ENCODE data around the gene SH3RF3.
"Not testable (repeated sequence)": the region's sequence is repeated elsewhere in the genome, so short reads cannot be mapped to it uniquely, and the experiment has no call there.

The SH3RF3 gene

DNA sequence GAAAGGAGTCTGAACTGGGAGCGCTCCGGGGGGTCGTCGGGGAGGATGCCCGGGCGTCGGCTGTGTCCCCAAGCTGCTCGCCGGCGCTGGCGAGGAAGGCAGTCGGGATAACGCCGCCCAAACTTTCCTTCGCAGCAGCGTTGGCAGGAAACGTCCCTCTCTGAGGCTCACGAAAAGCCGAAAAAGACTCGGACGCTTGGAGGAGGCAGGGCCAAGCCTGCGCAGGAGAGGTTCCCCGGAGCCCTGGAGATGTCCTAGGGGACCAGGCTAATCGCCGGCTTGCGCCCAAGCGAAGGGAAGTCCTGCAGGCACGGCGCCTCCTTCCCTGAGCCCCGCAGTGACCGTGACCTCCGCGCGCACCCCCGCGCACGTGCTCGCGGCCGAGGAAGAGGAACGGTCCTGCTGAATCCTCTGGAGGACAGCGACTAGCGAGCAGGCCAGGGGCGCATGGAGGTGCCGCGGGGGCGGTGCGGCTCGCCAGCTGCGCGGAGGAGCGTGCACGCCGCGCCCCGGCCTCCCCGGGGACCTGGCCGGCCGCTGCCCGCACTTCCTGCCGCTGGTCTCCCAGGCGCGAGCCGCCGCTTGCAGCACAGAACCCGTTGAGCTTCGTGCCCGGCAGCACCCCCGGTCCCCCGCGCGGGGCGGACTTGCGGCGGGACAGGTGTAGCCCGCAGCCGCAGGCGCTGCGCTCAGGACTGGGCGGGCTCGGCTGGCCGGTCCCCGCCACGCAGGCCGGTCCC, at the start of gene SH3RF3:
SH3RF3 (plus strand) TSS at position 590 of the 740 bp plus-strand sequence.
- no peak for DNase-seq (ENCODE audit: low read depth in 2 of 3, low spot score in 1 of 3)

DNA sequence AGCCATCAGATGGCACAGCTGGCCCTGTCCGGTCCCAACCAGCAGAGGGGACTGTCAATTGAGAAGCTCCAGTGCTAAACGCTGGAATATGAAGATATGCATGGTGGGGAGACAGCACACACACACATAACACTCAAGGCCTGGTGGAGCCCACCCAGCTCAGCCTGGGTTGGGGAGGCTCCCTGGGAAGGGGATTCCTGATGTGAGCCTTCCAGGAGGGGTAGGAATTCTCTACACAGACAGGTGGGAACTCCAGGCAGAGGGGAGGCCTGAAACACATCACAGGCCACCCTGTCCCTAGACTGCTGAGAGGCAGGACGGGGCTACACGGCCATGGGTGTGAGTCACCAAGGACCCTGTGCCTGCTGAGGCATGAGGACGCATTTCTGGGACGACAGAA, 49.4 kb upstream of the SH3RF3 start:
- DNase-seq (ENCODE audit: low read depth in 2 of 3, low spot score in 1 of 3), result no peak

DNA sequence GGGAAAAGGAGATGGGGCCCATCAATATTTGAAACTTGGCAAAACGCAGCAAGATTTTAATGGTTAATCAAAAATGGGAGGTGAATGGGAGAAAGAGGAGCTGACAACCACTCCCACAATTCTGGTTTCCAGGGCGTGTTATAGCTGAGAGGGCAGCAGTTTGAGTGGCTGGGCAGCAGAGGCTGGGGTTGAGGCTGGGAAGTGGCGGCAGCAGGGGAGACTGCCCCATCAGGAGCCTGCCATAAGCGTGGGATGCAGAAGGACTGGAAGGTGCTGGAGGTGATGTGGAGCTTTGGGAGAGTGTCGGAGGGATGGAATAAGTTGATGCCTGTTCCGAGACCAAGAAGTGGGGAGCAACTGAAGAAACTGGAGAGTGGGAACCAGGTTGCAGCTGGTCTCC, 48.9 kb upstream of the SH3RF3 start:
- no peak for DNase-seq (ENCODE audit: low read depth in 2 of 3, low spot score in 1 of 3)

DNA sequence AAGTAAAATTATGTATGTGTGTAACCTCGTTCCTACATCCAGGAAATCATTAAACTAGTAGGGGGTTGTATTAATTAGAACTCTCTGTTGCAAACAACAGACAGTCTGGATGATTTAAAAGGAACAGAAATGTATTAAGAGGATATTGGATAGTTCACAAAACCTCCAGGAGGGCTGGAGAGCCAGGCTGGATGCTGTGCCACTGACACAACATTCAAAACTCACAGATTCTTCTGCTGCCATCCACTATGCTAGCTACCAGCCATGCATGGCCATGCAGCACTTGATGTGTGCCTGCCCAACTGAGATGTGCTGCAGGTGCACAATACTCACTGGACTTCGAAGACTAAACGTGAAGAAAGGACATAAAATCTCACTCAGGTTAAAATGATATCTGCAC, 48.2 kb upstream of the SH3RF3 start:
- DNase-seq (ENCODE audit: low read depth in 2 of 3, low spot score in 1 of 3), result no peak

DNA sequence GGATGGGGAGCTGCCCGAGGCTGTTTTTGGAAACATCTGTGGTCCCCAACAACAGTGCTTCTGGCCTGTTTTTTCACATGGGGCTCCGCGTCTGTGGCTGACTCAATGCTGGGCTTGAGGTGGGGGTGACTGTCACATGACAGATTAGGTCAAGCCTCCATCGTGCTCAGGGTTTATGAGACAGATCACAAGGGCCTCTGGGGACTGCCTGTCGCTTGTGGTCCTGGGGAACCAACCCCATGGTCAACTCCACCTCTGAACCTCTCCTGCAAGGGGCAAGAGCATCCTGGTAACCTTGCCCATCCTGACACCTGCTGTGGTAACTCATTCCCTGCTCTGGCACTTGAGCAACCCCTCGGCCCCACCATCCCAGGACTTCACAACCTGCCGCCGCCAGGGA, 47.6 kb upstream of the SH3RF3 start:
- no peak for DNase-seq (ENCODE audit: low read depth in 2 of 3, low spot score in 1 of 3)

DNA sequence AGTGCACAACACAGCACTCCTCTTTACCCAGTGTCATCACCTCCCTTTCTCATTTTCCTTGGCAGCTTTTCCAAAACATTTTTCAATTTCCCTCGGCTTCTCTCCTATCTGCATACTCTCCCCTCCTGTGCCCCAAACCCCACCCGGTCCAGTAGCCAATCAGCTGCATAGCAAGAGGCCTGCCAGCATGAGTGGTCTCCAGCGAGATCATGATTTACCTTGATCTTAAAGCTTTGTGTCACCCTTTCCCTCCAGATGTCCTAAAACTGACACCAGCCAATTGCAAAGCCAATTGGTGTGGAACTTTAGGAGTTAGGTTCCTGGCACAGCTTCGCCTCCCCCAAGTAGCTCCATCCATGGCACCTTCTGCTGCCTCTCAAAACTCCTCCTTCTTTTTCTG, 45.2 kb upstream of the SH3RF3 start:
- DNase-seq (ENCODE audit: low read depth in 2 of 3, low spot score in 1 of 3), result no peak

DNA sequence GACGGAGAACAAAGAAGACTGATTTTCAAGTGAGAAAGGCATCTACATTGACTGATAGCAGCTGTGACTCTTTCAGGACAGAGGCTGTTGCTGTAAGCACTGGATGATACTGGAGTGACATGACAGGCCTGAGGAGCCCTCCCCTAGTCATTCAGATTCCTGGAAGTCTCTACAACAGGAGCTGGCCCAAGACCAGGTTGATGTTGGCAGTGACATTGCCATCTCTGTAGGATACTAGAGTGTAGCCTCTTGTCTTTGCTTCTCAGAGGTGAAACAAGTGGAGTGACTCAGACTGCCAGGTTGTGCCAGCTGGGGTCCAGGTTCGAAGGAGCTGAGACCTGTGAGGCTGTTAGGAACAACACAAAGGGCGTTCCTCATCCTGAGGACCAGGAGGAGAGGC, 44.7 kb upstream of the SH3RF3 start:
- no peak for DNase-seq (ENCODE audit: low read depth in 2 of 3, low spot score in 1 of 3)

DNA sequence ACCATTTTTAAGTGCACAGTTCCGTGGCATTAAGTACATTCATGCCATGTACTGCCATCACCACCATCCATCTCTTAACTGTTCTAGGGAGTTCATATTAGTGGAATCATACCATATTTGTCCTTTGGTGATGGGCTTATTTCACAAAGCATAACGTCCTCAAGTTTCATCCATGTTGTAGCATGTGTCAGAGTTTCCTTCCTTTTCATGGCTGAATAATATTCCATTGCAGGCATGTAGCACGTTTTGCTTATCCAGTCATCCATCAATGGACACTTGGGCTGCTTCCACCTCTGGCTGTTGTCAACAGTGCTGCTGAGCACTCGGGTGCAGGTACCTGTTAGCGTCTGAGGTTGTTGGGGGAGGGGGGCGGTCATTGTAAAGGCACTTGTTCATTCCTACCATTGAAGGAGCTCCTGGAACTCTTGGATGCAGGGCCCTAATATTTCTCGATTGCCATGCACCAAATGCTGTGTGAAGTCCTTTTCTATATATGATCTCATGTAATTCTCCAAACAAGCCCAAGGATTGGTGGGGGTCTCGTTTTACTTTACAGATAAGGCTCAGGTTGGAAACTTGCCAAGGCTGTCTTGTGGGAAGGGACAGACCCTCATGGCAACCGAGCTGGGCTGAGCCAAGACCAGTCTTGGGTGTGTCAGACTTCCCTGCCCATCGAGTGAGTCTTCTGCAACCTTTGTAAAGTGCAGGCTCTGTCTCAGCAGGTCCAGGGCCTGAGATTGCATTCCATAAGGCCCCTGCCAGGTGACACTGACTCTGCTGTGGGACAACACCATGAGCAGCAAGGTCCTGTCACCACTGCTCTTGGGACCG, 42.9 kb upstream of the SH3RF3 start:
- DNase-seq (ENCODE audit: low read depth in 2 of 3, low spot score in 1 of 3), result no peak

DNA sequence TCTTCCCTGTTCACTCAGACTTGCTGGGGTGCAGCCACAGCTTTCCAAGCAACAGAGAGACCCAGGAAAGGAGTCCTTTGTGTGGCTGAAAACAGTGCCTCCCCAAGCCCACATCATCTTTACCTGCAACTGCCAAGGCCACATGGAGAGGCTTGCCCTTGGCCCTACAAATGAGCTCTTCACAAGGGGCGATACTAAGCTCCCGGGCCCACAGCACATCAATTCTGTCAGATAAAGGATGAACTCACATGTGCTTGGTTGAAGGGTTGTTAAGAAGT, 42.3 kb upstream of the SH3RF3 start:
- no peak for DNase-seq (ENCODE audit: low read depth in 2 of 3, low spot score in 1 of 3)

DNA sequence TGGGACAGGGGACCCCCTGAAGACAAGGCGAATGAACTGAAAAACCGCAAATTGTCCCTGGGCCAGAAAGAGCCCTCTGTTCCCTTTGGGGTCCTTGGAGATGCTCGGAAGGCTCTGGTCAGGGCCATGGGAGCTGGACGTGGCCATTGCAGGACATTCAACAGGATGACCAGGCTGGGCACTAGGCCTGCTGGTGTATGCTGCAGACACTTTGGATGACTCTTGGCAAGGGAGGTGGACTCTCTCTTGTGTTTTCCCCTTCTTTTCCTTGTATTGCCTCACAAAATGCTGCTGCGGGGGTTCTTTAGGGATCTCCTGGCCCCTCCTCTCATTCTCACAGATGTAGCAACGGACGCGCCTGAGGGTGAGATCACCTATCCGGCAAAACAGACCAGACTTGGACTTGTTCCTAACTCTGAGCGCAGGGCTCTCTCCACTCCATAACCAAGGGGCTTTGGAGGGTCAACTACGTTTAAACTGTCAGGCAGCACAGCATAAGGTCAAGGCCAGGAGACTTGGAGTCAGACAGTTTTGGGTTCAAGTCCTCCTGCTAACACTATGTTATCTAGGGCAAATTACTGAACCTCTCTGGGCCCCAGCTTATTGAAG, 41.8 kb upstream of the SH3RF3 start:
- DNase-seq (ENCODE audit: low read depth in 2 of 3, low spot score in 1 of 3), result no peak

DNA sequence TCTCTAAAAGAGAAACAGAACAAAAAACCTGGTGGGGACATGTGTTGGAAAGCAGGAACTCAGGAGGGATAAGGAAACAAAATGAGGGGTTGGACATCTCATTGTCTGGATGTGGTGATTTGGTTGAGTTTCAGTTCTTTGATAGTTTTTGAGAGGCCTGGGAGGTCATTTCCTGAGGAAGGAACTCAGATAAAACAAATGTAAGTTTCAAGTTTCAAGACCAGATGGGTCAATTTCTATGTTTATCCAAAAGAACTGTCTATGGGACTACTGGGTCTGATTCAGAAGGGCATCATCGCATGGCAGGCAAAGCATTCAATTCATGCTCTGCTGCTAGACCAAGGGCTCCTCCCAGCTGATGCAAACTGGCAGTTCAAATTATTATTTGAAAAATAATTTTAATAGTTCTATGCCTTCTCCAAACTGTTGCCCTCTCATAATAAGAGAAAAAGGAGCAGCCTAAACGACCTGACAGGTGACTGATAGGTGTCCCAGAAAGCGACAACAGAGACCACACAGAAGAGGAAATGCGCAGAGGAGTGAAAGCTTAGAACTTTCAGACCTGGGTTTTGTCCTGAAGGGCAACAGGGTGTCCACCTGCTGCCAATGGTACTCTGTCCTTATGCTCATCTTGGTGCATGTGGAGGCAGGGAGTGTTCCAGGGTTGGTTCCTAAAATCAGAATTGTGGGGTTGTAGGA, 39.3 kb upstream of the SH3RF3 start:
- DNase-seq (ENCODE audit: low read depth in 2 of 3, low spot score in 1 of 3), result no peak

DNA sequence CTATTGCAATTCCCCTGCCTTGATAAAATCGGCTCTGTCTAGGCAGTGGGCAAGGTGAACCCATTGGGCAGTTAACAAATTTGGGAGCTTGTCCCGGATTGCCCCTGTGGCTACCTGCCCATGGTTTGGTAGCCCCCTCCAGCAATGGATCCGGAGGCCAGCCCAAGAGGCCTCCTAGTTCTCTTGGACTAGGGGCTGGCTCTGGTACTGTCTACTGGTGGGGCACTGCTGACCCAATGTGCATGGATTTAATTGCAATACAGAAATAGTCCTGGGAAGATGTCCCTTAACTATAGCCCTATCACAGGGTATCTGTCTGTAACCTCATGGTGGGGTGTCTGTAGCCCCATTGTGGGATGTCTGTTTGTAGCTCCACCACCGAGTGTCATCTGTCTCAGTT, 37.5 kb upstream of the SH3RF3 start:
- no peak for DNase-seq (ENCODE audit: low read depth in 2 of 3, low spot score in 1 of 3)

DNA sequence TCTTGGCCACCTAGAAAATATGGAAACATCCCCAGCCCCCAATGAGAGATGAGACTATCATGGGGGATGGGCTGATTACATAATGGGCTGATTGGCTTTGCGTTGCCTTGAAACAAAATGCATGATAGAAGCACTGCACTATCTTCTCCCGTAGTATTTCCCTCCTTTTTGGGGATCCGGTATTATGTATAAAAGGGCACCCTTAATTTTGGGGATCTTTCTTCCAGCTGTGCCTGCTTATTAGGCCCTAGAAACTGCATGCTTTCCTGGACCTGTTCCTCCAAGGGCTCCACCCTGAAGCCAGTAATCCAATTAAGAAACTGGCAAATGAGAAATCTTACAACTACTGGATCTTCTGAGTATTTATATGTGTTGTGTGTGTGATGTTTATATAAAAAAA, 34.9 kb upstream of the SH3RF3 start:
- no peak for DNase-seq (ENCODE audit: low read depth in 2 of 3, low spot score in 1 of 3)

DNA sequence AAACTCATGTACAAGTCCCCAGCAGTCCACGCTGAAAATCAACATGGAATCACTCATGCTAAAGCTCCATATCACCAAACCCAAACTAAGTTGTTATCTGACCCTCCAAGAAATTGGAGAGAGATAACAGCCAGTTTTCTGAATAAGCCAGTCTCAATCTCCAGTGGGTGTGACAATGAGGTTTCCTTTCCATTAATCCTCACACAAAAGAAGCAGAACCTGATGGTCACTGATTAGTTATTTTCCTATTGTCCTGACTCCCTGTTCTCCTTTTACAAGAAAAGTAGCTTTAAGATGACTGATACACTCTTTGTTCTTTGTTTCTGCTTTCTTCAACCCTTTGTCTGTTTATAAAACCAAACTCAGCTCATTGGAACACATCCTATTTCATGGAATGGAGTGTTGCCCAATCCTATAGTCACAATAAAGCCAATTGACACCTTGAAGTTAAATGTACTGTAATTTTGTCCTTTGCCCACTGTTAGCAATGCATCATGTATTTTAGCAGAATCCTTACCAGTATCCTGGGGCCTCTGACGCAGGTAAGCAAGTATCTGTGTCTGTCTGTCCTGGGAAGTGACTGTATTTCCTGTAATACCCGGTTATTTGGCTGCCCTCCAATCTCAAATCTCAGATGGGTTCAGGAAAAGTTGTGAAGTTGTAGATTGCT, 30.6 kb upstream of the SH3RF3 start:
- DNase-seq (ENCODE audit: low read depth in 2 of 3, low spot score in 1 of 3), result no peak

DNA sequence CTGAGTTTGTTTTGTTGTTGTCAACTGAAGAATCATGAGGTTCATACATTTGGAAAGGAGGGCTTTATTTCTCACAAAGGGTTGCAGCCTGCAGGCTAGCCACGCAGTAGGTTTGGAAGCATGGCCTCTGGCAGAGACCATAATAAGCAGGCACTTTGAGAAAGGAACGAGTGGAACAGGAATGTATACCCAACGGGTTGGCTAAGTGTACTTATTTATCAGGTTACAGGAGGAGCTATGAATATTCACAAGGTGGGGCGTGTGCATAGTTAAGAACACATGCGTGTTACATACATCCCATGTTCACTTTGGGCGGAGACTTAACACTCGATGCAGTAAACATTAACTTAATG, 30.1 kb upstream of the SH3RF3 start:
- DNase-seq (ENCODE audit: low read depth in 2 of 3, low spot score in 1 of 3), result no peak

DNA sequence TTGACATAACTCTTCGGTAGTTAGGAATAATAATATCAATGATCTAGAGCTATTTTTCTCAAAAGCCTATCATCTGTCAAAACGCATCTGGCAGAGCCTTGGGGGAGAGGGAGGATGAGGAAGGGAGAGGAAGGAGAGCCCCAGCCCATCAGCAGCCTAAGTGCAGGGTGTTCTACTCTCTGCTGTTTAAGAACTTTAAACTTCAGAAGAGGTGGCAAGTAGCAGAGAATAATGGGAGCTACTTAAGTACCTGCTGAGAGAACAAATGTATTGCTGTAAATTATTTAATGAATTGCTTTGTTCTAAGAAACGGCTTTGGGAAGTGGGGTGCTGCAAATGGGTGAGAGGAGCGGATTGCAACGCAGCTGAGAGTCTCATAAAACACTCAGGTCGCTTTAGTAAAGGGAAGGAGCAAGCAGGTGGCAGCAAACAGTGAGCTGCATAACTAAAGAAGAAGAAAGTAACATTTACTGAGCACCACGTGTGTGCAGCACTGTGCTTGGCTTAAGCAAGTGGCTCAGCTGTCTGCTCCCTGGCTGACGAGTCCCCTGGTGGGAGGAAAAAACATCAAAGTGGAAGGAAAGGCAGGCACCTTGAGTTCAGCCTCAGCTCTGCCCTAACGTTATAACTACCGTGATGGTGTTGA, 26.3 kb upstream of the SH3RF3 start:
- no peak for DNase-seq (ENCODE audit: low read depth in 2 of 3, low spot score in 1 of 3)

DNA sequence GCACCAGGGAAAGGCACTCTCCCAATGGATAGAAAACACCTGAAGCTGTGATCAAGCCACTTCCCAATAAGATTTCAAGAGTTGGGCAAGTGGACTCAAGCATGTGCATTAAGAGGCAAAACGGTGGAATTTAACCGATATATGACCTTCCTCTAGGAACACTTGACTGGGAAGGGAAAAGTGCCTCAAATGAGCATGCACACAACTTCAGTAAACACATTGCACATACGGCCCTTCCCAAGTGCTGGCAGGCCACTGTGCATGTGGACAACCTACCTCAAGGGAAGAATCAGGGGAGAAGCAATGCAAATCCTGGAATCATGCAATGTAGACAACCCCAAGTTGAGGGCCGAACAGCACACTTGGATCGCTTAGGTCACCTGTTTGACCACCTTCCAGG, 23.9 kb upstream of the SH3RF3 start:
- DNase-seq (ENCODE audit: low read depth in 2 of 3, low spot score in 1 of 3), result no peak

DNA sequence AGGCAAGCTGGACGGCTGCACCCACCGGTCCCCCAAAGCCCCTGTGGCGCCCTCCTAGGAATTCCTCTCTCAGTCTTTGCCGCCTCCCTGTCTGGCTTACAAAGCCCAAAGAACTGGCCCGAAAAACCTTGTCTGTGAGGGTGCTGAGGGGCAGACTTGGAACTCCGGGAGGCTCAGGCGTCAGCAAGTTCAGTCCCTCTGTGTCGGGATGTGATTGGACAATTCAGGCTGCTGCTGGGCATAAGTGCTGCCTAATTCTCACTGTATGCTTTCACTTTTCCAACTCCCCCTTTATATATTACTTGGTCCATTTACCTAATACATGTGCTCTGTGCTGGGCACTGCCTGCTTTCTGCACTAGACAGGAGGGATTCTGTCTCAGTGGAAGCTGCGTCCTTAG, 20.3 kb upstream of the SH3RF3 start:
- no peak for DNase-seq (ENCODE audit: low read depth in 2 of 3, low spot score in 1 of 3)

DNA sequence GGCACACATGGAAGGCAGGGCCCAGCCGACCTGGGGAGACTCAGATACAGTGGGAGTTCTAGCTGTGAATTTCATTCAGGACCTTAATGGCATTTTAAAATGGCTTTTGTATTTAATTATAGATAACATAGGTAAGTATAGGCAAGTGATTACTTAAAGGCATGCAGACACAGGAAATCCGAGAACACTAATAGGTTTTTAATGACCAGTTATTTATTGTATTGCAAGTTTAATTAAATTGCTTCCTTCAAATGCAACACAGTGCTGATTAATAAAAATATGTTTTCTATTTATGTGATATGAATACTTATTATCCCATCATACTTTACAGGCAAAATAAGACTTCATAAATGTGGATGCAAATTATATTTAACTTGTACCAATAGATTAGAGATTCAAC, 19.7 kb upstream of the SH3RF3 start:
- DNase-seq (ENCODE audit: low read depth in 2 of 3, low spot score in 1 of 3), result no peak

DNA sequence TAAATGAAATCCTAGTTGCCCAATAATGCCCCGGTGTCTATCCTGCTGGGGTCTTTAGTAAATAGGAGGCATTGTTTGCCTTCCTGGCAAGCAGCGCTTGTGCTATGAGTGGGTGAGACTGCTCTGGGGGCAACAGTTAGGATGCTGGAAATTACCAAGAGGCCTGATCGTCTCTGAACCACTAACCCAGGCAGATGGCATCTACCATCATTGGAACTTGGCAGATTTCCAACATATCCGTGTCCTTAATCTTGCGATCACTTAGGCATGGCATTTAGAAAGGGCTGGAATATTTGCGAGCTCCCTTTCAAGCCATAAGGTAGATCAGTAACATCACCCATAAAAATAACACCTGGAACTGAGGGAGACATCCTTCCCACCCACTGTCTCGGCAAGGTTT, 18.8 kb upstream of the SH3RF3 start:
- DNase-seq (ENCODE audit: low read depth in 2 of 3, low spot score in 1 of 3), result no peak

DNA sequence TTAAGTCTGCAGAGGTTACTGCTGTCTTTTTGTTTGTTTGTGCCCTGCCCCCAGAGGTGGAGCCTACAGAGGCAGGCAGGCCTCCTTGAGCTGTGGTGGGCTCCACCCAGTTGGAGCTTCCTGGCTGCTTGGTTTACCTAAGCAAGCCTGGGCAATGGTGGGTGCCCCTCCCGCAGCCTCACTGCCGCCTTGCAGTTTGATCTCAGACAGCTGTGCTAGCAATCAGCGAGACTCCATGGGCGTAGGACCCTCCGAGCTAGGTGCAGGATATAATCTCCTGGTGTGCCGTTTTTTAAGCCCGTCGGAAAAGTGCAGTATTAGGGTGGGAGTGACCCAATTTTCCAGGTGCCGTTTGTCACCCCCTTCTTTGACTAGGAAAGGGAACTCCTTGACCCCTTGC, 11.8 kb upstream of the SH3RF3 start:
- not testable (repeated sequence) for DNase-seq (ENCODE audit: low read depth in 2 of 3, low spot score in 1 of 3)
